ENCODE measurements around the gene GNPDA1. TPM values are rescaled to one million over a fixed set of nuclear protein-coding genes. Genes with fewer than 3 reads are reported as not detected.

The GNPDA1 gene
- total RNA-seq, 1 donor from 2014 or later = 55.0 TPM

GRCh38 chr5:141973871-141974595 is 38.8 kb downstream of the GNPDA1 start:
- TF ChIP-seq CTCF (IDR thresholded peaks at IDR 0.05; ENCODE audit: unreplicated experiment) = no peak
- no peaks in the 10 kb centered on the region for H3K9me3 Mint-ChIP-seq
- peaks cover 15% of the 10 kb centered on the region for H3K4me1 Mint-ChIP-seq
- H3K27ac Mint-ChIP-seq = no peak overlapping the region
- H3K36me3 Mint-ChIP-seq = peaks cover 15% of the 10 kb centered on the region
- DNase-seq (ENCODE audit: low spot score in 2 of 2, unreplicated experiment in 2 of 2) = no peak
- H3K4me3 Mint-ChIP-seq = no peak overlapping the region
- no peaks in the 10 kb centered on the region for H3K27me3 Mint-ChIP-seq (ENCODE audit: low read depth)

GRCh38 chr5:141969783-141970771 is 42.8 kb downstream of the GNPDA1 start:
- H3K9me3 Mint-ChIP-seq = no peaks in the 10 kb centered on the region
- peaks cover 22% of the 10 kb centered on the region for H3K4me1 Mint-ChIP-seq
- H3K27ac Mint-ChIP-seq = peak overlapping the region; percentile 99
- H3K27me3 Mint-ChIP-seq (ENCODE audit: low read depth) = no peaks in the 10 kb centered on the region
- no peak for TF ChIP-seq CTCF (IDR thresholded peaks at IDR 0.05; ENCODE audit: unreplicated experiment)
- no peak for DNase-seq (ENCODE audit: low spot score in 2 of 2, unreplicated experiment in 2 of 2)
- peaks cover 10% of the 10 kb centered on the region for H3K36me3 Mint-ChIP-seq
- H3K4me3 Mint-ChIP-seq = peak overlapping the region; percentile 96

- Mint-ChIP-seq H3K4me3 (peak within 1 kb of the TSS; percentile 96), H3K36me3 (peaks cover 5% of the 10 kb centered on the region), H3K9me3 (no peaks in the 10 kb centered on the region), H3K27ac (peak within 1 kb of the TSS; percentile 99), H3K4me1 (peaks cover 22% of the 10 kb centered on the region), H3K27me3 (ENCODE audit: low read depth) (no peaks in the 10 kb centered on the region)
- peak; percentile 88 for TF ChIP-seq CTCF (IDR thresholded peaks at IDR 0.05; ENCODE audit: unreplicated experiment)
- DNase-seq (ENCODE audit: low spot score in 2 of 2, unreplicated experiment in 2 of 2) = peak; percentile 90 to 95
These were observed 43.8 kb downstream of the GNPDA1 start, which contains the start of gene RNF14 for GRCh38 chr5:141968914-141969608. RNF14 (plus strand) TSS chr5:141969105; CDS start chr5:141973589, 4,484 bp downstream.

- no peak for TF ChIP-seq CTCF (IDR thresholded peaks at IDR 0.05; ENCODE audit: unreplicated experiment)
- peaks cover under 1% of the 10 kb centered on the region for H3K36me3 Mint-ChIP-seq
- peaks cover 22% of the 10 kb centered on the region for H3K4me1 Mint-ChIP-seq
- H3K9me3 Mint-ChIP-seq = no peaks in the 10 kb centered on the region
- H3K27ac Mint-ChIP-seq = no peak overlapping the region
- no peak overlapping the region for H3K4me3 Mint-ChIP-seq
- DNase-seq (ENCODE audit: low spot score in 2 of 2, unreplicated experiment in 2 of 2) = no peak
- no peaks in the 10 kb centered on the region for H3K27me3 Mint-ChIP-seq (ENCODE audit: low read depth)
These were observed 45.9 kb downstream of the GNPDA1 start for GRCh38 chr5:141966963-141967333.

GRCh38 chr5:141966275-141966962 is 46.4 kb downstream of the GNPDA1 start:
- Mint-ChIP-seq H3K4me1 (peaks cover 22% of the 10 kb centered on the region), H3K9me3 (no peaks in the 10 kb centered on the region), H3K27me3 (ENCODE audit: low read depth) (no peaks in the 10 kb centered on the region), H3K27ac (no peak overlapping the region), H3K36me3 (no peaks in the 10 kb centered on the region), H3K4me3 (no peak overlapping the region)
- TF ChIP-seq CTCF (IDR thresholded peaks at IDR 0.05; ENCODE audit: unreplicated experiment) = no peak
- no peak for DNase-seq (ENCODE audit: low spot score in 2 of 2, unreplicated experiment in 2 of 2)
